HepG2 (cell line): ENCODE results near the gene NT5C. TPM values are rescaled to one million over a fixed set of nuclear protein-coding genes. Genes with fewer than 3 reads are reported as not detected.

Source experiments
- AHR ChIP-seq: IDR thresholded peaks from 2 replicates; pipeline ENCODE4 v1.6.1; 2018; ENCODE audit warnings: missing genetic modification reagents, missing compliant biosample characterization
- ARID3A ChIP-seq: IDR thresholded peaks from 2 replicates; pipeline ENCODE4 v1.6.1; 2012; ENCODE audit warnings: low read depth, low read length, improper control_type of control experiment
- CEBPG ChIP-seq: IDR thresholded peaks from 2 replicates; pipeline ENCODE4 v1.6.1; 2016
- CHD4 ChIP-seq: fragments of 200-600 bp; sonication (generic); IDR thresholded peaks from 2 replicates; pipeline ENCODE4 v1.7.0; 2017; ENCODE audit warnings: mild to moderate bottlenecking, low read length, borderline replicate concordance
- HBP1 ChIP-seq: IDR thresholded peaks from 2 replicates; pipeline ENCODE4 v1.6.1; 2016; ENCODE audit warnings: low read depth, control low read depth
- HMG20A ChIP-seq: IDR thresholded peaks from 2 replicates; pipeline ENCODE4 v1.6.1; 2016; ENCODE audit warnings: borderline replicate concordance
- HMG20B ChIP-seq: conservative IDR thresholded peaks from 2 replicates; pipeline ENCODE4 v1.6.1; 2016; ENCODE audit warnings: missing genetic modification reagents, missing compliant biosample characterization
- KIAA2018 ChIP-seq: sonication (generic); formaldehyde crosslinking; IDR thresholded peaks from 2 replicates; pipeline ENCODE4 v1.5.0; 2020; ENCODE audit warnings: mild to moderate bottlenecking, missing genetic modification reagents, borderline replicate concordance
- NR1H2 ChIP-seq: sonication (generic); formaldehyde crosslinking; IDR thresholded peaks from 2 replicates; pipeline ENCODE4 v1.8.1; 2022; ENCODE audit warnings: low read depth, missing genetic modification reagents, borderline replicate concordance
- RARG ChIP-seq: sonication (generic); formaldehyde crosslinking; IDR thresholded peaks from 2 replicates; pipeline ENCODE4 v1.4.0; 2020; ENCODE audit warnings: low read depth, mild to moderate bottlenecking, missing genetic modification reagents
- RFXAP ChIP-seq: sonication (generic); formaldehyde crosslinking; IDR thresholded peaks from 2 replicates; pipeline ENCODE4 v1.4.0; 2020; ENCODE audit warnings: missing genetic modification reagents, borderline replicate concordance
- SP5 ChIP-seq: IDR thresholded peaks from 2 replicates; pipeline ENCODE4 v1.6.1; 2016; ENCODE audit warnings: low read depth, borderline replicate concordance
- ZBTB42 ChIP-seq: sonication (generic); formaldehyde crosslinking; IDR thresholded peaks from 2 replicates; pipeline ENCODE4 v1.5.0; 2020; ENCODE audit warnings: mild to moderate bottlenecking, missing genetic modification reagents
- ZKSCAN8 ChIP-seq: IDR thresholded peaks from 2 replicates; pipeline ENCODE4 v1.6.1; 2016; ENCODE audit warnings: borderline replicate concordance, missing genetic modification reagents, missing compliant biosample characterization
- ZNF430 ChIP-seq: sonication (generic); formaldehyde crosslinking; IDR thresholded peaks from 2 replicates; pipeline ENCODE4 v1.9.0; 2021; ENCODE audit warnings: mild to moderate bottlenecking, missing genetic modification reagents
- ZNF543 ChIP-seq: sonication (generic); formaldehyde crosslinking; IDR thresholded peaks from 2 replicates; pipeline ENCODE4 v1.4.0; 2020; ENCODE audit warnings: mild to moderate bottlenecking, missing genetic modification reagents
- ZNF580 ChIP-seq: IDR thresholded peaks from 2 replicates; pipeline ENCODE4 v1.6.1; 2016; ENCODE audit warnings: low read depth, borderline replicate concordance
- polyA plus RNA-seq, 8 experiments: library from polyadenylated mRNA; depleted of rRNA in 3 of 8; stranded (reverse) in 7 of 8; unstranded in 1 of 8; fragments of >200 nt; fragmentation: Illumina TruSeq in 4 of 8; extraction: Trizol in 4 of 8; gene quantifications; 2 replicates each; pipeline versions ENCODE4 v1.2.1 to v1.2.3, GENCODE V29; 2011 to 2016; ENCODE audit warnings: low read depth in 4 of 8, missing spikeins in 1 of 8, mixed read lengths in 1 of 8; ENCODE audit not compliant: insufficient read depth in 1 of 8
- total RNA-seq, 5 experiments: library from RNA; depleted of rRNA; stranded (reverse); fragments of >200 nt; fragmentation: Illumina TruSeq; extraction: Trizol; gene quantifications; 2 replicates each; pipeline ENCODE4 v1.2.3, GENCODE V29; 2016; ENCODE audit warnings: low read depth in 1 of 5

Gene NT5C
- total and polyA plus RNA-seq, 2 of the 13 experiments (the other 11 are each of a cell fraction or from before 2014, with no cell fraction given), result 42.8 to 48.6 TPM

- 0 out of 2 replicates have a peak, but pooled peaks have one; percentile 16 for TF ChIP-seq HMG20B (CRISPR knock-in tag)
- 0 out of 2 replicates have a peak, but pooled peaks have one; percentile 30 for TF ChIP-seq ZKSCAN8
- peak; percentile 59; the same call in 1 of the 2 replicates for TF ChIP-seq HBP1 (CRISPR knock-in tag)
- TF ChIP-seq CEBPG (CRISPR knock-in tag), result 0 out of 2 replicates have a peak, but pooled peaks have one; percentile 14
- no peak; the same call in 1 of the 2 replicates for TF ChIP-seq HMG20A (CRISPR knock-in tag)
- peak; percentile 77 for TF ChIP-seq ZNF430 (CRISPR knock-in tag)
- TF ChIP-seq ZBTB42 (CRISPR knock-in tag), result peak; percentile 88
- no peak for TF ChIP-seq NR1H2 (CRISPR knock-in tag)
- TF ChIP-seq ZNF580 (CRISPR knock-in tag), result peak; percentile 40; the same call in 1 of the 2 replicates
- TF ChIP-seq AHR (CRISPR knock-in tag), result peak; percentile 84
- TF ChIP-seq RFXAP (CRISPR knock-in tag), result peak; percentile 76; the same call in 1 of the 2 replicates
- TF ChIP-seq SP5 (CRISPR knock-in tag), result peak; percentile 26; the same call in 1 of the 2 replicates
- TF ChIP-seq ARID3A, result 0 out of 2 replicates have a peak, but pooled peaks have one; percentile 38
- TF ChIP-seq KIAA2018 (CRISPR knock-in tag), result no peak
- 0 out of 2 replicates have a peak, but pooled peaks have one; percentile 72 for TF ChIP-seq ZNF543 (CRISPR knock-in tag)
- TF ChIP-seq RARG (CRISPR knock-in tag), result no peak
- no peak for TF ChIP-seq CHD4
These were observed 22.9 kb upstream of the NT5C start, which contains the start of gene JPT1 (continued) for GRCh38 chr17:75154195-75155106.
